ENCODE data around the gene RHOBTB3.

Gene RHOBTB3

DNA sequence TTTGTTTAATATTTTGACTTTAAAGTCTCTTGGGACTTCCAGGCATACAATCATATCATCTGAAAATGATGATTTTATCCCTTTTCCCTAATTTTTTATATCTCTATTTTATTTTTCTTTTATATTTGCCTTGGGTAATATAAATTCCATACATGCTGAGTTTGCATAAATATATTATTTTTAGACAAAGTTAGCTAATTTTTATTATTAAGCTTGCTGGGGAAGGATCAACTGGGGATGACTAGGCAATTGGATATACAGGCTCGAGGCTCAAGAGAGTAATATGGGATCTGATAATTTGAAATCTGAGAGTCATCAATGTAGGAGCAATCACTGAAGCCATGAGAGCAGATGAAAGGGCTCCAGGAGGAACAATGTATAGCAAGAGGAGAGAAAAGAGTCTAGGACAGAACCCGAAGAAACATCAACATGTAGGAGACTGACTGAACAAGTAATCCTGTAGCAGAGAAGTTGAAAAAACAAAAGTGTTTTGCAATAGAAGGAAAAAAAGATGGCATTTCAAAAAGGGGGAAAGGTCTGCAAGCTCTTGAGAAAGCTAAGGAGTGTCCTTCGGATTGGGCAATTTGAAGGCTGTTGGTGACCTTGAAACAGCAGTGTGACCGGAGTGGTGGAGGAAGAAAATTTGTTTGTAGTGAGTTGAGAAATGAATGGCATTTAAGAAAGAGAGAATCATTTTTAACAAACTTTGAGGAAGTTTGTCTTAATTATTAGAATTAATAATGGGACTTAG lies 17.0 kb upstream of the RHOBTB3 start:
- no peak for DNase-seq (ENCODE audit: low read depth in 2 of 2)

DNA sequence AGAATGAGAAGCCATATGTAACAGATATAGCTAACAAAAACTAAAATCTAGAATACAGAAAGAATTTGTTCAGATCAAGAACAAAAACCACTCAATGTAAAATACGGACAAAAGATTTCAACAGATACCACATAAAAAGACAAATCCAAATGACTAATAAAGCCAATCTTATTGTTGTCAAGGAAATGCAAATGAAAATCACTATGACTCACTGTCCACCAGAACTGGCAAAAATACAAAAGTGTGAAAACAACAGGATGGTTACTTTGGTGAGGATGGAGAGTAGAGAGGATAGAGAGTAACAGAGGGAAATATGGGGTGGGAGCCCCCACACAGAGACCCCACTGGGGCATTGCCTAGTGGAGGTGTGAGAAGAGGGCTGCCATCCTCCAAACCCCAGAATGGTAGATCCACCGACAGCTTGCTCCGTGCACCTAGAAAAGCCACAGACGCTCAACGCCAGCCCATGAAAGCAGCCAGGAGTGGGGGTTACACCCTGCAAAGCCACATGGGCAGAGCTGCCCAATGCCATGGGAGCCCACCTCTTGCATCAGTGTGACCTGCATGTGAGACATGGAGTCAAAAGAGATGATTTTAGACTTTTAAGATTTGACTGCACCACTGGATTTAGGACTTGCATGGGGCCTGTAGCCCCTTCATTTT lies 15.2 kb upstream of the RHOBTB3 start:
- DNase-seq (ENCODE audit: low read depth in 2 of 2): no peak

DNA sequence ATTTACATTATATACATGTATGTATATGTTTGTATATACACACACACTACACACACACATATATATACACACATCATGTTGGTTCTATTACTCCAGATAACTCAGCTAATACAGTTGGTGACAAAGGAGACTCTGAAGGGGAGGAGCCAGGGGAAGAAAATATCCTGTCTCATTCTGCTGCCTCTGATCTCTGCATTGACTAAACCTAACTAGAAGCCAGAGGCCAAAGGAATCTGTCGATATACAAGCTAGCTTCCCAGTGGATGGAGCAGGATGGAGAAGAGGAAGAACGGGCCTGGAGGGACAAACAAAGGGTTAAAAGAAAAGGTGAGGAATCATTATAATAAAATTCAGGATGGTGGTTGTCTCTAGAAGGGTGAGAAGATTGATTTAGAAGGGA lies 13.7 kb upstream of the RHOBTB3 start:
- no peak for DNase-seq (ENCODE audit: low read depth in 2 of 2)

GRCh38 chr5:95718203-95718602 lies 12.9 kb upstream of the RHOBTB3 start:
- peak in 1 of 2 donors; percentile 18 for DNase-seq (ENCODE audit: low read depth in 2 of 2)

DNA sequence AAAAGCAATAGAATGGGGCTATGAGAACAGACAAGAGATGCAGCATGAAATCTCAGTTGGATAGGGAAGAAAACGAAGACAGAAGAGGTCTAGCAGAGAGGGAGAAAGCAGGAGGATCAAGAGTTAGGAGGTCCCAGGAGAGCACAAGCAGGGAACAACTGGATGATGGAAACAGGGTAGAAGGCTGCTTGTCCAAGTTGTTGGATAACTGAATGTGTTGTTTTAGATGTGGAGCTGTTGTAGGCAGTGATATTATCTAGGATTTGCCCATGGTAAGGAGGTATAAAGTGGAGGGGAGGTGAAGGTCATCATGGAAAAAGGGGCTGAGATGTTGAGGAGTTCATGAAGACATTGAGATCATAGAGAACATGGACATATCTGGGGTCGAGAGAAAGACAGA lies 12.4 kb upstream of the RHOBTB3 start:
- DNase-seq (ENCODE audit: low read depth in 2 of 2): no peak

GRCh38 chr5:95720094-95720786 lies 10.9 kb upstream of the RHOBTB3 start:
- DNase-seq (ENCODE audit: low read depth in 2 of 2): no peak

GRCh38 chr5:95721582-95722295 lies 9.4 kb upstream of the RHOBTB3 start:
- DNase-seq (ENCODE audit: low read depth in 2 of 2): no peak

DNA sequence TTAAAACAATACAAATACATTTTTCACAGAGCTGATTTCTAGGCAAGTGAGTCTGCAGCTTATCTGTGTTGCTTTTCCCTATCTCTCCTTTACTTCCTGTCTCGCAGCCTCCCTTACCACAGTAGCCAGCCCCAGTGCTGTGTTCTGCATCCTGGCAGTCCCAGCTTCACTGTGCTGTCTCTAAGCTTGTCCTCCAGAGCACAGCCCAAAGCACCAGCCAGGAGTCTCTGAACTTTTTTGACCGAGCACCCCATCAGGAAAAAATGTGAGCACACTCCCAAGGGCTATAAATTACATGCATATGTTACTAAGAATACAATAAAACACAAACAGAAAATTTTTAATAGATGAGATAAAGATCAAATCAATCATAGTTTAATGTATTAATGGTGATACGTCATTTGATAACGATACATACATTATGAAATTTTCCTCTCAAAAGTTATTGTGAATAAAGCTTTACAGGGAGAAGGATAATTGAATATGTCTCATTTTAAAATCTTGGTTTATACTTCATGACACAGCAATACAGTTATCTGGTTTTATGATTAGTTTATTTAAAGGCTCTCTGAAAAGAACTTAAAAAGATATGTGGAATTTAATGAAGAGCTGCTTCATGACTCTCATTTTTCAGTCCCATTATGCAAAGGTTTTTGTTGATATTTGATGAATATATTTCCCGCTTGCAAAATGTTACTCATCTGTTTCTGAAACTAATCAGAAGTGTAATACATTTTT lies 7.3 kb upstream of the RHOBTB3 start:
- no peak for DNase-seq (ENCODE audit: low read depth in 2 of 2)

DNA sequence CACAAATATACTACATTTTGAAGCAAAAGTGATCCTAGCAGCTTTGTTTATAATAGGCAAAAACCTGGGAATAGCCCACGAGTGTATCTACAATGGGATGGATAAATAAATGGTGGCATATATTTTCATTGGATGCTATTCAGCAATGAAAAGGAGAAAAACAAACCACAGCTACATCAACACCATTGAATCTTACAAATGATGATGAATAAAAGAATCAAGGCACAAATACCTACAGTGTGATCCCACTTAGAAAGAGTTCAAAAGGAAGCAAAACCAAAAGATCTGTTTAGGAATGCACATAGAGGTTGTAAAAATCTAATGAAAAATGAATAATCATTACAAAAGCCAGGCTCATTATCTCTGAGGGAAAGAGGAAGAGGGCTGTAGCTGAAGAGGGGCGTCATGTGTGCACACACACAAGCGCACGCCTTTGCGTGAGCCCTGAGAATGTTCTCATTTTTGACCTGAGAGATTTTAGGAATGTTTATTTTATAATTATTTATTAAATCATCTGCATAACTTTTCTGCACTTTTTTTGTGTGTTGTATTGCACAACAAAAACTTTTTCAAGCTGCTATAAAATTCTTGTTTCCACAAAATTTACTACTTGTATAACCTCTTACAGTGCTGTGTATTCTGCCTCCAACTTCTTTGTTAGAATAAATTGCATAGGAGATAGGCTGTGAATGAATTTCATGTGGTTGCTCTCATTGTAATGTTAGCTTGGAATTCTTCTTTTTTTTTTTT lies 5.9 kb upstream of the RHOBTB3 start:
- no peak for DNase-seq (ENCODE audit: low read depth in 2 of 2)

DNA sequence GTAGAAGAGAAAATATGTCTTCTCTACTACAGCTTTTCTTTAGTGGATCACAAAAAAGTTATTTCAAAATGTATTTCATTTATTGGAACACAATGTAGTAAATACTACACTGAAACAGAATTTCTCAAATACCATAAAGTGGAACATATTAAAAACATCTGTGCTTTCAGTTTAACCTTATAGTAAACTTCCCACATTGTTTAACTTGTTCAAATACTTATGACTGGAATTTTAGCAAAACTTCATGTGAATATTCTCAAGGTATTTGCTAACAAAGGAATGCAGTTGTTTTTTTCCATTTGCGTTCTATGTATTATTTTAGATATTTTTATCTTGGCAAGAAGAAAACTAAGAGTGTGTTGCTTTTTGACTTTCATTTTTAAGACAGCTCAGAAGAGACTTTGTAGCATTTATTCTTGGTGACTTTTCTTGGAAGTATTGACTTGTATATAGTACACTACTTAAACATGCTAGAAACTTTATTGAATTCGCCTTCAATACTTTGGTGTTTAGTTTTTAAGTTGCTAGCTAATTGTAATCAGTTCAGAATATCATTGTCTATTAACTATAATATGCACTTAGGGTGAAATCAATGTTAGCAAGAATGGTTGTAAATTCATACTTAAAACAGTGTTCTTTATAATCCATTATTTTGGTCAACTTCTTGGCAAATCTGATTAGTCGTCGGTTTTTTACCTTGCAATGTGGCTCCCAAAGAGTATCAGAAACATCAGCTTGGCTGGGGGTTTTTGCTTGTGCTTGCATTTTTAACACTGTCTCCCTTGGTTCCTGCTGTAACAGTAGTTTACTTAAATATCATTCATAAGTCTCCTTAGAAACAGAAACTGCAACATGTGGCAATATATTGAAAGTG lies 5.0 kb upstream of the RHOBTB3 start:
- no peak for DNase-seq (ENCODE audit: low read depth in 2 of 2)

DNA sequence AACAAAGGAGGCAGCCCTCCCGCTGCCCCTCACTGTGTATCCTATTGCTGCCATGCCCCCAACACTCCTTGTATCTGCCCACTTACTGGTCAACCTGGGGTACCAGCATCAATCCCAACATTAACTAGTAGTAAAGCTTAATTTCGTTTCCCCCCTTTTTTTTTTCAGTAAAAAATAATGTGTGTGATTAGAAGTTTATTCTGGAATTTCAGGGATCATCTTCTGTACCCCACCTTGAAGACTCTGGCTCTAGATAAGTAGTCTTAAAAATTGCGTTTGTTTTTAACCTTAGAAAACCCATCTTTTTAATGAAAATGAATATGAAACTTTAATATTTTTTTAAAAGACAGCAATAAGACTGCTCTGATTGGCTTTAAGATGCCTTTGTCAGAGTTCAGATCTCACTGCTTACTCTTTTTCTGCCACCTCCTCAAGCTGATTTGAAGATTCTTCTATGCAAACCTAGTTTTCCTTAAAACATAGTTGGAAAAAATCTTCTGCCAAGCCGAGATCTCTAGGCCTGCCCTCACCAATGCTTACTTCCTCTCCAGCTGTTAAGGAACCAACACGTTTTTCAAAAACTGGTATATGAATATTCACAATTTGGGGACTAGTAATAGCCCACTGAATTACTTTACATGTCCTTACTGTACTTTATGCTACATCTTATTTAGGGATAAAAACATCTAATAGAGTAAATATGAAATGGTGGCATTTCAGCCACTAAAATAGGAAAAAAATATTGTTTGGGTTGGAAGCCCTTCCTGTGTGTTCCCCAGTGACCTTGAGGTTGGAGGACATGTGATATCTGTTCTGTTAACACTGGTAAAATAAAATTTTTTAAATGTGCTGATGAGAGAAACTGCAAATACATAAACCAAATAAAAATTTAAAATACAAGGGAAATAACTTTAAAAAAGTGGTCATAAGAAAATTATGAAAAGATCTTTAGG lies 4.0 kb upstream of the RHOBTB3 start:
- no peak for DNase-seq (ENCODE audit: low read depth in 2 of 2)

DNA sequence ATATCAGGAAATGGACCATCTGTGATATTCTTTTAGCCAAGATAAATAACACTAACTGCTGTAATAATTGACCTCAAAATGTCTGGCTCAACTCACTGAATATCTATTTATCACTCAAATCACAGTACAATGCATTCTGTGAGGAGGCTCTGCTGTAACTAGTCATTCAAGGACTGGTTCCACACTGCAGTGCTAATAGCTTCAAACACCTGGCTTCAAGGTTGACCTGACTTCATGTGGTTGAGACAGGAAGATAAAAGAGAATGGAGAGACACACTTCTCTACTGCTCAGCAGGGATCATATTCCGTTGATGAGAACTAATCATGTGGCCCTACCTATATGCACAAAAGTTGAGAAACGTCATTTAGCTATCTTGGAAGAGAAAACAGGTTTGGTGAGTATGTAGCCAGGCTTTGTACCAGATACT lies 3.4 kb upstream of the RHOBTB3 start:
- no peak for DNase-seq (ENCODE audit: low read depth in 2 of 2)

DNA sequence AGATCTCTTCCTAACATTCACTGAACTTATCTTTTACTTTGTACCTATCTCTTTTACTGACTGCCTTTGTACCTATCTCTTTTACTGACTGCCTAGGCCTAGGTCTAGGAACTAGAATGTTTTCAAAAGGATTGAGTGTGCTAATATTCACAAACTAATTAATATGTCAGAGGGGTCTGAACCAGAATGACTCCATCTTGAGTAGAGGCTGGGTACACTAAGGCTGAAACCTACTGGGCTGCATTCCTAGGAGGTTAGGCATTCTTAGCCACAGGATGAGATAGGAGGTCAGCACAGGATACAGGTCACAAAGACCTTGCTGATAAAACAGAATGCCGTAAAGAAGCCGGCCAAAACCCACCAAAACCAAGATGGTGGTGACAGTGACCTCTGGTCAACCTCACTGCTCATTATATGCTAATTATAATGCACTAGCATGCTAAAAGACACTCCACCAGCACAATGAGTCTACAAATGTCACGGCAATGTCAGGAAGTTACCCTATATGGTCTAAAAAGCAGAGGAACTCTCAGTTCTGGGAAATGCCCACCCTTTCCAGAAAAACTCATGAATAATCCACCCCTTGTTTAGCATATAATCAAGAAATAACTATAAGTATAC lies 2.5 kb upstream of the RHOBTB3 start:
- DNase-seq (ENCODE audit: low read depth in 2 of 2): no peak

DNA sequence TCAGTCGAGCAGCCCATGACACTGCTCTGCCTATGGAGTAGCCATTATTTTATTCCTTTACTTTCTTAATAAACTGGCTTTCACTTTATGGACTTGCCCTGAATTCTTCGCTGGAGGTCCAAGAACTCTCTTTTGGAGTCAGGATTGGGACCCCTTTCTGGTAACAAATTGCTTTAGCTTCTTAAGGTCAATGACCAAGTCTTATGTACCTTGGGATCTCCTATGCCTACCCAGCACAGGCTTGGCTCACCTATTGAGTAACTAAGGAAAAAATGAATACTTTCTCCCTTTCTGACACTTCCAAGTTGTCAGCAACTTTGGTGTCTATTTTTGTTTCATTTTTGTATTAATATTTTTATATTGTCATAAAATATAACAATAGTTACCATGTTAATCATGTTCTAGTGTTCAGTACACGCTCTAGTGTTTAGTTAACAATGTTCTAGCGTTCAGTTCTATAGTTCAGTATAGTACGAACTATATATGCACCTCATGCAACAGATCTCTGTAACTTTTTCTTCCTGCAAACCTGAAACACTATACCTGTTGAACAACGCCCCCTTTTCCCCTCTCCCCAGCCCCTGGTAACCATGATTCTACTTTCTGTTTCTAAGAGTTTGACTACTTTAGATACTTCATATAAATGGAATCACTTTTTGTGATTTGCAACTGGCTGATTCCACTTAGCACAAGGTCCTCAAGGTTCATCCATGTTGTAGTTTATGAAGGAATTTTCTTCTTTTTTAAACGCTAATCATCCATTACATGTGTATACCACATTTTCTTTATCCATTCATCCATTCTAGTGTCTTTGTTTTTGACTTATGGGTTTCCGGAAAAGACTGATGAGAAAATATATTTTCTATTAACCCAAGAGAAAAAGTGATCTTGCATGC lies 1.8 kb upstream of the RHOBTB3 start:
- no peak for DNase-seq (ENCODE audit: low read depth in 2 of 2)

DNA sequence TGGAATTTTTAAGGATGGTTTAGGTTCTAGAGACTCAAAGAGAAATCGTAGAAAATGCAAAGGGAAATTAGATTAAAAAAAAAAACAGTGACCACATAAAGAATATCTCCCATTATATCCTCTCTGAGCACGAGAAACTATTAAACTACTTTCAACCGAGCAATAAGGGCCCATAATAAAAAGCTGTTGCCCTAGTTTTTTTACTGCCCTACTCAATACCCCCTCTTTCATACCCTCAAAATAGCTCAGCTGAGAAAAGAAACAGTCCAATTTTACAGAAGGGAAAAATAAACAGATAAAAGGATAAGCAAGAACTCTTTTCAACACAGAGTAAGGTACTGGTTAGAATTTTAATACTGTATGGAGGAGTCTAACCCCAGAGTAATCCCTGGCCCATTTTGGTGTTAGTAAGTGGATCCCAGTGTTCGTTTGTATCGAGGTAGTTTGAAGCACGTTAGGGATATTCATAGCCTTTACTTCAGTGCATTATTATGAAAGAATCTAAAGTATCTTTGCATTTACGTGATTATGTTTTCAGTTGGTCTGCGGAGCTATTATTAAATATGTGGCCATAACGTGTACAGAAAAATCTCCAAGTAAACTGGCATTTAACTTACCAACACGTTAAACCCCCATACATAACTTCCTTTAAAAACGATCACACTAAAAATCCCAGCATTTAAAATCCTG lies 980 bp upstream of the RHOBTB3 start:
- DNase-seq (ENCODE audit: low read depth in 2 of 2): no peak
